HUDEP-2 (cell line): ENCODE results near the gene MAP2.

Experiments used
- DNase-seq, 76 experiments: peaks; one replicate each; lab custom pipeline; 2025; ENCODE audit not compliant: unreplicated experiment in 76 of 76; lab: John Stamatoyannopoulos, UW

The MAP2 gene

GRCh38 chr2:209640358-209640757, 216.5 kb downstream of the MAP2 start:
- no peak for DNase-seq

- DNase-seq, result no peak
These were observed 218.4 kb downstream of the MAP2 start for GRCh38 chr2:209642146-209642820.

GRCh38 chr2:209644842-209645241, 221.0 kb downstream of the MAP2 start:
- DNase-seq, result no peak

GRCh38 chr2:209648714-209649113, 224.9 kb downstream of the MAP2 start:
- no peak for DNase-seq

GRCh38 chr2:209653134-209653533, 229.3 kb downstream of the MAP2 start:
- no peak for DNase-seq

- DNase-seq, result no peak
These were observed 237.5 kb downstream of the MAP2 start for GRCh38 chr2:209661286-209661894.

GRCh38 chr2:209662021-209662420, 238.2 kb downstream of the MAP2 start:
- DNase-seq, result no peak

- no peak for DNase-seq
These were observed 239.3 kb downstream of the MAP2 start for GRCh38 chr2:209663139-209663538.

GRCh38 chr2:209663656-209664055, 239.8 kb downstream of the MAP2 start:
- DNase-seq, result no peak

GRCh38 chr2:209666296-209666695, 242.4 kb downstream of the MAP2 start:
- no peak for DNase-seq

GRCh38 chr2:209671020-209671680, 247.3 kb downstream of the MAP2 start:
- DNase-seq, result no peak

- DNase-seq, result no peak
These were observed 250.0 kb downstream of the MAP2 start for GRCh38 chr2:209673811-209674210.

GRCh38 chr2:209680596-209680995, 256.7 kb downstream of the MAP2 start:
- no peak for DNase-seq

- no peak for DNase-seq
These were observed 257.4 kb downstream of the MAP2 start for GRCh38 chr2:209681201-209681735.

GRCh38 chr2:209682646-209683045, 258.8 kb downstream of the MAP2 start:
- no peak for DNase-seq

- no peak for DNase-seq
These were observed 261.5 kb downstream of the MAP2 start for GRCh38 chr2:209685340-209685739.

- no peak for DNase-seq
These were observed 262.1 kb downstream of the MAP2 start for GRCh38 chr2:209685963-209686362.

- no peak for DNase-seq
These were observed 262.6 kb downstream of the MAP2 start for GRCh38 chr2:209686448-209686847.

- no peak for DNase-seq
These were observed 263.6 kb downstream of the MAP2 start for GRCh38 chr2:209687323-209687969.

GRCh38 chr2:209688385-209688784, 264.5 kb downstream of the MAP2 start:
- DNase-seq, result no peak

GRCh38 chr2:209690029-209690754, 266.3 kb downstream of the MAP2 start:
- DNase-seq, result no peak
